Esophagus muscularis mucosa (tissue), 4 donors: ENCODE measurements around the gene MESP2.

Experiments used
- EP300 ChIP-seq: sonication (generic); formaldehyde crosslinking; IDR thresholded peaks from one replicate; pipeline ENCODE4 v1.6.1; 2017; ENCODE audit warnings: antibody characterized with exemption
- POLR2A ChIP-seq: fragments of 450-650 bp; IDR thresholded peaks from one replicate; pipeline ENCODE4 v1.6.1; 2017; ENCODE audit warnings: antibody characterized with exemption, moderate library complexity, mild to moderate bottlenecking, low read depth
- POLR2AphosphoS5 ChIP-seq, 2 donors: sonication (generic); formaldehyde crosslinking; IDR thresholded peaks; one replicate each; pipeline ENCODE4 v1.6.1; 2017; ENCODE audit warnings: antibody characterized with exemption in 2 of 2
- TF ChIP-seq, protein P1 (sequence below), 3 experiments: fragments of 200-600 bp in 2 of 3; fragments of 450-650 bp in 1 of 3; sonication (generic) in 2 of 3; IDR thresholded peaks; one replicate each; pipeline ENCODE4 v1.5.1; 2017 to 2019; ENCODE audit warnings: antibody characterized with exemption in 3 of 3, mild to moderate bottlenecking in 2 of 3, moderate library complexity in 1 of 3

GRCh38 chr15:89820666-89821611, 44.8 kb downstream of the MESP2 start:
- peak in 1 of 2 donors; percentile 8 for TF ChIP-seq POLR2AphosphoS5 (IDR thresholded peaks at IDR 0.05)
- TF ChIP-seq, protein P1, sequence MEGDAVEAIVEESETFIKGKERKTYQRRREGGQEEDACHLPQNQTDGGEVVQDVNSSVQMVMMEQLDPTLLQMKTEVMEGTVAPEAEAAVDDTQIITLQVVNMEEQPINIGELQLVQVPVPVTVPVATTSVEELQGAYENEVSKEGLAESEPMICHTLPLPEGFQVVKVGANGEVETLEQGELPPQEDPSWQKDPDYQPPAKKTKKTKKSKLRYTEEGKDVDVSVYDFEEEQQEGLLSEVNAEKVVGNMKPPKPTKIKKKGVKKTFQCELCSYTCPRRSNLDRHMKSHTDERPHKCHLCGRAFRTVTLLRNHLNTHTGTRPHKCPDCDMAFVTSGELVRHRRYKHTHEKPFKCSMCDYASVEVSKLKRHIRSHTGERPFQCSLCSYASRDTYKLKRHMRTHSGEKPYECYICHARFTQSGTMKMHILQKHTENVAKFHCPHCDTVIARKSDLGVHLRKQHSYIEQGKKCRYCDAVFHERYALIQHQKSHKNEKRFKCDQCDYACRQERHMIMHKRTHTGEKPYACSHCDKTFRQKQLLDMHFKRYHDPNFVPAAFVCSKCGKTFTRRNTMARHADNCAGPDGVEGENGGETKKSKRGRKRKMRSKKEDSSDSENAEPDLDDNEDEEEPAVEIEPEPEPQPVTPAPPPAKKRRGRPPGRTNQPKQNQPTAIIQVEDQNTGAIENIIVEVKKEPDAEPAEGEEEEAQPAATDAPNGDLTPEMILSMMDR (IDR thresholded peaks at IDR 0.05) = no peak
- no peak for TF ChIP-seq POLR2A
- TF ChIP-seq EP300 = no peak
